Glomerular visceral epithelial cell (primary cell): ENCODE measurements around the gene AHCYL1.
"Not testable (repeated sequence)": the region's sequence is repeated elsewhere in the genome, so short reads cannot be mapped to it uniquely, and the experiment has no call there.

Experiments used
- DNase-seq: peaks from one replicate; pipeline ENCODE4 v3.0.0-alpha.2; 2016; ENCODE audit errors: extremely low spot score

AHCYL1 gene

DNA sequence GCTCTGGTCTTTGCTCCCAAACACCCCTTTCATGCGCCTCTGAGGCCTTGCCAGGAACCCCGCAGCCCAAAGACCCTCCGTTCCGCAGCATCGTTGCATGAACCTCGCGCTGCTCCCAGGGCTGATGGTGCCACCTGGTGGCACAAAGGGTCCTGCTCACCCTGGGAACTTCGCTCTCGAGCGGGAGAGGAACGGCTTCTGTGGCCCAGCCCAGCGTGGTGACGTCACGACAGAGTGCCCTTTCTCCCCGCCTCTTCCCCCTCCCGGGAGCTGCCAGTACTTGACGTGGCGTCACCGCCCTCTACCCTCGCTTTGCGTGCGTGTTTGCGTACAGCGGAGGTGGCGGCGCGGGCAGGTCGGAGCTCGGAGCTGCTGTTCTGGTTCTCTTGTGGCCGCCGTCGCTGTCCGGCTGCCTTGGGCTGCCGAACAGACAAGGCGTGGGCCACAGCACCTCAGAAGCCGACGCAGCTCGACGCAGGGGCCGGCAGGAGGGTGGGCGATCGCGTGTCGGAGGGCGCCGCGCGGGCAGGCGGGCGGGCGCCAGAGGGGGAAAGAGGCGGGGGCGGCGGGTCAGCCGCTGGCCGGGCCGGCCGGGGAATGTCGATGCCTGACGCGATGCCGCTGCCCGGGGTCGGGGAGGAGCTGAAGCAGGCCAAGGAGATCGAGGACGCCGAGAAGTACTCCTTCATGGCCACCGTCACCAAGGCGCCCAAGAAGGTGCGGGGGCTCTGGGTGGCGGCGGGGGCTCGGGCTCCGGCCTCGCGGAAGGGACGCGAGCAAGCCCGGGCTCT is at the start of gene AHCYL1:
AHCYL1 (plus strand) TSS at position 310 of the 791 bp plus-strand sequence; CDS start at position 598, 288 bp downstream.
- peak; percentile 99 for DNase-seq

DNA sequence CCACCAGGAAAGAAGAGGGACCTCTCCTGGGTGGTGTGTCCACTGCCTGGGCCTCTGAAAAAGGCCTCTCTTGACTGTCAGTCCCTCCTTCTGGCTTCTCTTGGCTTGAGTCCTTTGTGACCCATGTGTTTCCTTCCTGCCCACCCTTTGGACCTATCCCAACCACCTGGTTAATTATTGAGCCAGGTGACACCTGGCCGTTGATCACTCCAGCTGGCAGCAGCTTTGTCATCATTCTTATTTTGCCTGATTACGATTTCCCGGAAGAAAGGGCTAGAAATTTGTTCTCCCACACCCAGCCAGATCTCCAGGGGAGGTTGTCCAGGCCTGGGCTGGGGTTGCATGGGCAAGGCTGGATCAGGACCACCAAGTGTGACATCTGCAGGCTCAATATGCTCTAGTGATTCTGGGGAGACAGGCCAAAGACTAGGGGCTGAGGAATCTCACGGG is 49.1 kb upstream of the AHCYL1 start:
- DNase-seq = peak; percentile 76

DNA sequence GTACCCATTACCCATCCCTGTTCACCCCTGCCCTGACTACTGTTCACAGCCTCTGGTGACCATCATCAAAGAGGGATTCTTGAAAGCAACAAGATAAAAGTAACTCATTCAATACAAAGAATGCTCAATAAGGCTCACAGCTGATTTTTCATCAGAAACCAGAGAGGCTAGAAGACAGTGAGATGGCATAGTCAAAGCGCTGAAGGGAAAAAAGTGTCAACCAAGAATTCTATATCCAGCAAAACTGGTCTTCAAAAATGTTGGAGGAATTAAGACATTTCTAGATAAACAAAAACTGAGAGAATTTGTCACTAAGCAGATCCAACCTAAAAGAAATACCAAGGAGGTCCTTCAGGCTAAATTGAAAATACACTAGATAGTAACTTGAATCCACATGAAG is 46.8 kb upstream of the AHCYL1 start:
- DNase-seq = no peak

GRCh38 chr1:109938556-109938955 is 46.0 kb upstream of the AHCYL1 start:
- no peak for DNase-seq

DNA sequence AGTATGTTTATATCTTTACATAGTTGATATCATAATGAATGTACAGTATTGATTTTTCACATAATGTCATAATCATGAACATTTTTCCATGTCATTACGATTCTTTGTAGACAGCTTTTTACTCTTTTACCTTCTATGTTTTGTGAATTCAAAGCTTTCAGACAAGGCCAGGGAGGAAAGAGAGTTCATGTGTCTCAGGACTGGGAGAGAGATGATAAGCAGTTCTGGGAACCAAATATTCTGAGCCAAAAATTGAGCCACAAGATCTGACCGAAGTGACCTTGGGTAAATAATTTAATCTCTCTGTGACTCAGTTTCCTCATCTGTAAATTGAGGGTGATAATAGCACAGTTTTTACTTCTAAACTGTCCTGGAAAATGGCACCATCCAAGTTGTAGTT is 42.1 kb upstream of the AHCYL1 start:
- DNase-seq = no peak

- no peak for DNase-seq
Observed at GRCh38 chr1:109944541-109944940, 40.0 kb upstream of the AHCYL1 start.

- DNase-seq = no peak
Observed at GRCh38 chr1:109946511-109946910, 38.1 kb upstream of the AHCYL1 start.

GRCh38 chr1:109947582-109948284 is 36.8 kb upstream of the AHCYL1 start:
- DNase-seq = no peak

- no peak for DNase-seq
Observed at GRCh38 chr1:109948285-109948630, 36.3 kb upstream of the AHCYL1 start.

DNA sequence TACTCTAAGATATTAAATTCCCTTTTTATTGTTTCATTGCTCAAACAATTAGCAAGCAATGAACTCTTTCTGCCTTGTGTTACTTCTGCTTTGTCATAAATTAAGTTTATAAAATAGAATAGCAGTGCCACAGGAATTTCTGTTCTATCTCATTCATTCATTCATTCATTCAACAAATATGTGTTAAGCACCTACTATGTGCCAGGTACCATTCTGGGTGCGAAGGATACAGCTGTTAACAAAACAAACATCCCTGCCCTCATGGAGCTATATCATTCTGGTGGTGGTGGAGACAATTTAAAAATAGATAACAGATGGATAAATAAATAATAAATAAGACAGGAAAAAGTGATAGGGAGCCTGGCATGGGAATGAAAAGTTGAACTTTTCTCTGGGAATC is 34.5 kb upstream of the AHCYL1 start:
- no peak for DNase-seq

DNA sequence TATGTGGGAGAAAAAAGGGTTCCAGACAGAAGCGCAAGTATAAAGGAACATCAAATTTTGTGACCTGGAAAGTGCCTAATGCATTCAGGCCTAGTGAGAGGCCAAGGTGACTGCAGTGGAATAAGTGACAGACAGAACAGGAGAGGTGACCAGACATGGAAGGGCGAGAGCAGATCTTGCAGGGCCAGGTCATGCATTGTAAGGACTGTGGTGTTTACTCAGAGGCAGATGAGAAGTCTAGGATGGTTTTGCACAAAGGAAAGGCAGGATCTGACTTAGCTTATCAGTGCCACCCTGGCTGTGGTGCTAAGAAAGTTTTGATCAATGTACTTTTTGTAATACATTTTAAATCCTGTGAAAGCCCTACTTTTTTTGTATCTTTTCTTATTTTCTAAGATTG is 34.1 kb upstream of the AHCYL1 start:
- DNase-seq = no peak

- not testable (repeated sequence) for DNase-seq
Observed at GRCh38 chr1:109951501-109951900, 33.1 kb upstream of the AHCYL1 start.

GRCh38 chr1:109954041-109954512 is 30.5 kb upstream of the AHCYL1 start:
- no peak for DNase-seq

GRCh38 chr1:109959632-109959973 is 25.0 kb upstream of the AHCYL1 start:
- DNase-seq = no peak

DNA sequence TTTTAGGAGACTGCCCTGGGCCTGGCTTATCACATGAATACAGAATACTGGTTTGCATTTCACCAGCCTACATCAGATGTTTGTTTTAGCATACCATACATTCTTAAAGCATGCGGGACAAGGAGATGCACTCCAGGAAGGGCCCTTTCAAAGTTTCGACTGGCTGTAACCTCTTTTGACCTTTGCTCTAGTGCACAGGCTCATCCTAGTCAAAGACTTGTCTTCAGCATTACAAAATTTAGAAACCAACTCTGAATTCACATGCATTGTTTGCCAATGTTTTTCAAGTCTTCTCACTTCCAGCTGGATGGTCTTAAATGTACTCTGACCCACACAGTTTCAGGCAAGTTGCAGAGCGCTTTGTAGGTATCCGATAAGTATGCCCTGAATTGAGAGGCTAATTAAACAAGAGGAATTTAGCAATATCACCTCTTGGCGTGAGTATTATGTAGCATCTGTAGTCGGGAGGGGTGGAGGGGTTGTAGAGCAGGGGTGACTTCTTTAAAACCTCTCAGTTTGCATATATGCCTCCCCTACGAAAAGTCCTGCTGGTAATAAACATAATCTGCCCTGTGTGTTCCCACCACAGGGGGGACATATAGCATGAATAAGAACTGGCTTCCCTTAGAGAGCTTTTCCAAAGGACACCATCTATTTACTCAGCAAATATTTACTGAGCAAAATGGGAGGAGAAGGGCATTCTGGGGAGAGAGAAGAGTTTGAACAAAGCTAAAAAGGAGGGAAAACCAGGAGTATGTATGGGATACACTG is 24.4 kb upstream of the AHCYL1 start:
- DNase-seq = peak; percentile 65

GRCh38 chr1:109960745-109961094 is 23.8 kb upstream of the AHCYL1 start:
- no peak for DNase-seq

- no peak for DNase-seq
Observed at GRCh38 chr1:109963864-109964263, 20.7 kb upstream of the AHCYL1 start.

- DNase-seq = no peak
Observed at GRCh38 chr1:109969146-109969829, 15.3 kb upstream of the AHCYL1 start.

- no peak for DNase-seq
Observed at GRCh38 chr1:109969907-109970306, 14.7 kb upstream of the AHCYL1 start.

DNA sequence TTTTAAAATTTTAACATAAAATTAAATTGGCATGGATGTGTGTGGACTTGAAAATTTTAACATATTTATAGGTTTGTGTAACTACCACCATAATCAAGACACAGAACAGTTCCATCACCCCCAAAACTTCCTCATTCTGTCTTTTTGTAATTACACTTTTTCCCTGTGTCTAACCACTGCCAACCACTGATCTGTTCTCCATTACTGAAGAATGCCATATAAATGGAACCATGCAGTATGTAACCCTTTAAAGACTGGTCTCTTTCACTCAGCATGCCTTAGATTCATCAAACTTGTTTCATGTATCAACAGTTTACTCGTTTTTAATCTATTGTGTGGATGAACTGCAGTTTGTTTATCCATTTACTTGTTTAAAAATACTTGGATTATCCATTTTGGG is 13.0 kb upstream of the AHCYL1 start:
- DNase-seq = no peak

- DNase-seq = no peak
Observed at GRCh38 chr1:109974191-109974590, 10.4 kb upstream of the AHCYL1 start.

GRCh38 chr1:109975718-109976117 is 8.8 kb upstream of the AHCYL1 start:
- DNase-seq = peak; percentile 87
